IMR-90 (cell line): ENCODE results near the gene XCR1. TPM values are rescaled to one million over a fixed set of nuclear protein-coding genes. Genes with fewer than 3 reads are reported as not detected.

Experiments used
- ATAC-seq: fragments of 200-7000 bp; cut with Tn5 transposase; 2 replicates; pipeline ENCODE4 v1.9.1; 2020; ENCODE audit warnings: low read depth, mild to moderate bottlenecking, moderate library complexity
- BruUV-seq: library from RNA; stranded (reverse); fragments of 400-500 nt; replicated peaks from 2 replicates; lab custom pipeline; 2021; lab: Mats Ljungman, UMichigan
- CTCF ChIA-PET: fragments of 300-600 bp; formaldehyde crosslinking; extraction: SDS; loops from one replicate; lab custom pipeline; 2021; ENCODE audit warnings: antibody characterized with exemption; lab: Yijun Ruan, JAX
- POLR2A ChIA-PET: fragments of 300-600 bp; sonication (Branson Sonifier 250); formaldehyde crosslinking; loops from one replicate; lab custom pipeline; 2022; ENCODE audit warnings: antibody characterized with exemption; ENCODE audit not compliant: unreplicated experiment; lab: Charles Lee
- DNase-seq: peaks from one replicate; pipeline ENCODE4 v3.0.0; 2013
- H2AFZ ChIP-seq: replicated peaks from 2 replicates; pipeline ENCODE3; 2013; ENCODE audit warnings: low read length, mild to moderate bottlenecking; ENCODE audit not compliant: poor library complexity
- H2AK5ac ChIP-seq: 2 replicates; pipeline ENCODE4 v1.6.1; 2013; ENCODE audit warnings: low read depth, low read length, inconsistent platforms
- H2AK9ac ChIP-seq: replicated peaks from 2 replicates; pipeline ENCODE3; 2013; ENCODE audit warnings: mild to moderate bottlenecking, low read depth, low read length, moderate library complexity; ENCODE audit not compliant: poor library complexity
- H2BK120ac ChIP-seq: 2 replicates; pipeline ENCODE4 v1.6.1; 2013; ENCODE audit warnings: low read depth, low read length, inconsistent platforms
- H2BK15ac ChIP-seq: 3 replicates; pipeline ENCODE4 v1.6.1; 2013; ENCODE audit warnings: low read depth, low read length, inconsistent platforms
- H2BK20ac ChIP-seq: 2 replicates; pipeline ENCODE4 v1.6.1; 2013; ENCODE audit warnings: low read depth, mild to moderate bottlenecking, inconsistent platforms, low read length, moderate library complexity
- H2BK5ac ChIP-seq: 2 replicates; pipeline ENCODE4 v1.6.1; 2013; ENCODE audit warnings: mild to moderate bottlenecking, low read depth, low read length, inconsistent platforms; ENCODE audit not compliant: poor library complexity, severe bottlenecking
- H3K14ac ChIP-seq: replicated peaks from 2 replicates; pipeline ENCODE4 v1.6.1; 2013; ENCODE audit warnings: low read depth, low read length, inconsistent platforms
- H3K18ac ChIP-seq: 2 replicates; pipeline ENCODE4 v1.6.1; 2013; ENCODE audit warnings: low read depth, low read length, control low read depth
- H3K23ac ChIP-seq: 2 replicates; pipeline ENCODE4 v1.6.1; 2013; ENCODE audit warnings: low read depth, low read length, inconsistent platforms
- H3K27ac ChIP-seq: 2 replicates; pipeline ENCODE4 v1.5.1; 2013; ENCODE audit warnings: mild to moderate bottlenecking, control low read depth, low read length; ENCODE audit not compliant: insufficient read depth
- H3K27me3 ChIP-seq: 2 replicates; pipeline ENCODE4 v1.6.1; 2013; ENCODE audit warnings: low read length; ENCODE audit not compliant: control insufficient read depth, insufficient read depth
- H3K36me3 ChIP-seq: 2 replicates; pipeline ENCODE4 v1.6.1; 2013; ENCODE audit warnings: low read length, mixed read lengths; ENCODE audit not compliant: control insufficient read depth, insufficient read depth
- H3K4ac ChIP-seq: 2 replicates; pipeline ENCODE4 v1.6.1; 2013; ENCODE audit warnings: low read depth, low read length, inconsistent platforms
- H3K4me1 ChIP-seq: 2 replicates; pipeline ENCODE4 v1.6.1; 2013; ENCODE audit warnings: low read length, mixed read lengths; ENCODE audit not compliant: control insufficient read depth, insufficient read depth
- H3K4me2 ChIP-seq: 2 replicates; pipeline ENCODE4 v1.6.1; 2013; ENCODE audit warnings: low read depth, mild to moderate bottlenecking, control low read depth, low read length, moderate library complexity
- H3K4me3 ChIP-seq: 2 replicates; pipeline ENCODE4 v1.5.1; 2013; ENCODE audit warnings: low read depth, mild to moderate bottlenecking, control low read depth, low read length, moderate library complexity; ENCODE audit not compliant: insufficient read depth
- H3K56ac ChIP-seq: 2 replicates; pipeline ENCODE4 v1.6.1; 2013; ENCODE audit warnings: low read length, inconsistent platforms; ENCODE audit not compliant: insufficient read depth; ENCODE audit errors: extremely low read depth
- H3K79me1 ChIP-seq, 2 experiments: 2 replicates each; pipeline ENCODE4 v1.6.1; 2013; ENCODE audit warnings: low read length in 2 of 2, inconsistent platforms in 1 of 2, low read depth in 1 of 2
- H3K9ac ChIP-seq: 2 replicates; pipeline ENCODE4 v1.6.1; 2013; ENCODE audit warnings: low read depth, low read length, control low read depth
- H3K9me1 ChIP-seq: 2 replicates; pipeline ENCODE4 v1.6.1; 2013; ENCODE audit warnings: low read length, inconsistent platforms; ENCODE audit not compliant: insufficient read depth
- H3K9me3 ChIP-seq: 2 replicates; pipeline ENCODE4 v1.6.1; 2013; ENCODE audit warnings: low read length; ENCODE audit not compliant: control insufficient read depth, insufficient read depth
- H4K20me1 ChIP-seq: 2 replicates; pipeline ENCODE4 v1.6.1; 2013; ENCODE audit warnings: low read length, inconsistent platforms; ENCODE audit not compliant: insufficient read depth
- H4K5ac ChIP-seq: 2 replicates; pipeline ENCODE4 v1.6.1; 2013; ENCODE audit warnings: mild to moderate bottlenecking, low read depth, low read length, control low read depth
- H4K8ac ChIP-seq, 2 experiments: 2 replicates each; pipeline ENCODE4 v1.6.1; 2013; ENCODE audit warnings: low read depth in 2 of 2, low read length in 2 of 2, control low read depth in 1 of 2, inconsistent platforms in 1 of 2
- H4K91ac ChIP-seq: 2 replicates; pipeline ENCODE4 v1.6.1; 2013; ENCODE audit warnings: low read depth, low read length, inconsistent platforms; ENCODE audit not compliant: insufficient read depth
- BHLHE40 ChIP-seq: fragments of 150-350 bp; IDR thresholded peaks from 2 replicates; pipeline ENCODE4 v1.6.1; 2016; ENCODE audit warnings: mild to moderate bottlenecking, low read depth, low read length
- CEBPB ChIP-seq: IDR thresholded peaks from 2 replicates; pipeline ENCODE4 v1.6.1; 2012; ENCODE audit warnings: low read depth, low read length, improper control_type of control experiment
- CHD1 ChIP-seq: IDR thresholded peaks from 2 replicates; pipeline ENCODE4 v1.6.1; 2012; ENCODE audit warnings: low read depth, low read length, improper control_type of control experiment
- FOS ChIP-seq: fragments of 150-350 bp; IDR thresholded peaks from 2 replicates; pipeline ENCODE4 v1.6.1; 2016; ENCODE audit warnings: low read depth, low read length
- MAFK ChIP-seq: IDR thresholded peaks from 2 replicates; pipeline ENCODE4 v1.6.1; 2012; ENCODE audit warnings: low read depth, low read length, improper control_type of control experiment
- MAZ ChIP-seq: IDR thresholded peaks from 2 replicates; pipeline ENCODE4 v1.6.1; 2012; ENCODE audit warnings: low read depth, mild to moderate bottlenecking, low read length, improper control_type of control experiment, moderate library complexity, borderline replicate concordance
- MXI1 ChIP-seq: IDR thresholded peaks from 2 replicates; pipeline ENCODE4 v1.6.1; 2012; ENCODE audit warnings: low read depth, mild to moderate bottlenecking, low read length, moderate library complexity, borderline replicate concordance
- NFE2L2 ChIP-seq: fragments of 150-350 bp; IDR thresholded peaks from 2 replicates; pipeline ENCODE4 v1.6.1; 2016; ENCODE audit warnings: low read depth, mild to moderate bottlenecking, low read length
- POLR2A ChIP-seq: IDR thresholded peaks from 2 replicates; pipeline ENCODE4 v1.6.1; 2012; ENCODE audit warnings: mild to moderate bottlenecking, low read depth, low read length
- RAD21 ChIP-seq: IDR thresholded peaks from 2 replicates; pipeline ENCODE4 v1.6.1; 2012; ENCODE audit warnings: low read length, improper control_type of control experiment
- RCOR1 ChIP-seq: IDR thresholded peaks from 2 replicates; pipeline ENCODE4 v1.6.1; 2012; ENCODE audit warnings: mild to moderate bottlenecking, low read length, improper control_type of control experiment; ENCODE audit not compliant: insufficient replicate concordance
- WGBS, 2 experiments: methylation state at CpG; one replicate each; pipeline versions ENCODE4 v1.1.5 to v1.1.7; 2013; ENCODE audit warnings: missing lambda C conversion rate in 2 of 2; ENCODE audit not compliant: insufficient read length in 1 of 2; ENCODE audit errors: extremely low coverage in 2 of 2; 5-methylcytosine and 5-hydroxymethylcytosine counted together
- dilution Hi-C: fragments of 300-500 bp; cut with HindIII; formaldehyde crosslinking; loops from one replicate; pipeline ENCODE4 v1.14.3; 2018; ENCODE audit warnings: low sequenced_read_pairs; ENCODE audit not compliant: unreplicated experiment
- in situ Hi-C: fragments of 300-500 bp; cut with MboI; formaldehyde crosslinking; loops from 3 replicates; pipeline ENCODE4 v1.14.3; 2019; ENCODE audit warnings: low sequenced_read_pairs, inconsistent platforms, mixed read lengths
- intact Hi-C: fragments of 100-400 bp; cut with micrococcal nuclease; formaldehyde crosslinking; loops from 2 replicates; pipeline ENCODE4 v1.10.0; 2022
- polyA plus RNA-seq, 3 experiments: library from polyadenylated mRNA; depleted of rRNA; stranded (reverse); fragments of >200 nt; gene quantifications; 2 replicates each; pipeline ENCODE4 v1.2.3, GENCODE V29; 2012; ENCODE audit warnings: low replicate concordance in 1 of 3
- total RNA-seq: library from RNA; depleted of rRNA; stranded (reverse); fragments of >200 nt; gene quantifications from 2 replicates; pipeline ENCODE4 v1.2.3, GENCODE V29; 2012
- TF ChIP-seq, protein P1 (sequence below): fragments of 150-350 bp; IDR thresholded peaks from 2 replicates; pipeline ENCODE4 v1.6.1; 2017; ENCODE audit warnings: mild to moderate bottlenecking, antibody characterized with exemption, low read length, low read depth
- TF ChIP-seq, protein P2 (sequence below): fragments of 150-350 bp; IDR thresholded peaks from 2 replicates; pipeline ENCODE4 v1.6.1; 2016; ENCODE audit warnings: low read depth, mild to moderate bottlenecking, low read length, moderate library complexity, borderline replicate concordance
- TF ChIP-seq, protein P3 (sequence below): conservative IDR thresholded peaks from 2 replicates; pipeline ENCODE4 v1.5.1; 2012; ENCODE audit warnings: mild to moderate bottlenecking, low read depth, low read length, improper control_type of control experiment

Gene XCR1
- total and polyA plus RNA-seq, 2 of the 4 experiments (the other 2 are of a cell fraction): not detected

DNA sequence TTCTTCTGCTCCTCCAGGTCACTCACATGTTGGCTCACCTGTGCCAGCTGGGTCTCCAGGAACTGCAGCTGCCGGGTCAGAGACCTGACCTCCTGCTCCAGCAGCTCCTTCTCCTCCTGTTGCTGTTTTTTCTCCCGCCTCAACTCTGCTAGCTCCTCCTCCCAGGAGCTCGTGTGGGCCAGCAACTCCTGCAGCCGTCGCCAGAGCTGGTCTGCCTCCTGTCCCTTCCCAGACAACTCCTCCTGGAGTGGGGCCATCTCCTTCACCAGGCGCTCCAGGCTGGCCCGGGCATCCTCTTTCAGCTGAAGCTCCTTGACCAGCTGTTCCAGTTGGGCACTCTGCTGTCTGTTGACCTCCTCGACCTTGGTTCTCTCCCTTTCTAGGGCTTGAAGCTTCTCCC is 59.6 kb downstream of the XCR1 start:
- DNase-seq: no peak
- H3K14ac ChIP-seq: no peak overlapping the region
- H4K91ac ChIP-seq: no peak overlapping the region
- ChIA-PET POLR2A (interaction anchor here (0.8 kb wide), 1 partner anchor 19 kb away, joined by 3 read pairs; no protein-coding TSS in a partner anchor), CTCF (interaction anchor here (1.6 to 2.4 kb wide), 3 partner anchors 29 to 120 kb away, joined by 4 to 9 read pairs (median 5); no protein-coding TSS in a partner anchor)
- H3K4me3 ChIP-seq: no peak overlapping the region
- H3K9ac ChIP-seq: no peak overlapping the region
- in situ Hi-C loops: no loop called here
- no peaks in the 10 kb centered on the region for H3K9me3 ChIP-seq
- H2BK120ac ChIP-seq: peak overlapping the region; percentile 21; the same call in 1 of the 2 replicates
- no peak overlapping the region for H2AFZ ChIP-seq
- peaks cover 11% of the 10 kb centered on the region for H4K20me1 ChIP-seq
- H2AK5ac ChIP-seq: no peak overlapping the region
- dilution Hi-C loops: no loop called here
- no peak overlapping the region for H3K23ac ChIP-seq
- no peak overlapping the region for H4K5ac ChIP-seq
- H3K4me1 ChIP-seq: peaks cover 6% of the 10 kb centered on the region
- H3K18ac ChIP-seq: no peak overlapping the region
- BruUV-seq: no TSS peak
- no peak overlapping the region for H3K56ac ChIP-seq
- no peak overlapping the region for H2BK15ac ChIP-seq
- intact Hi-C loops: no loop called here
- H3K4ac ChIP-seq: no peak overlapping the region
- no peak for ATAC-seq
- H2BK20ac ChIP-seq: no peak overlapping the region
- H3K79me1 ChIP-seq: peaks cover 0 to 3% of the 10 kb centered on the region in 2 experiments; a peak in 1 of 4 replicates
- H3K36me3 ChIP-seq: peaks cover 52% of the 10 kb centered on the region
- H3K27me3 ChIP-seq: no peaks in the 10 kb centered on the region
- H3K27ac ChIP-seq: no peak overlapping the region
- TF ChIP-seq NFE2L2: no peak
- no peak for TF ChIP-seq CHD1
- TF ChIP-seq RAD21: no peak
- no peak for TF ChIP-seq MXI1
- no peak for TF ChIP-seq RCOR1
- no peak for TF ChIP-seq MAZ
- no peak for TF ChIP-seq CEBPB
- TF ChIP-seq, protein P1, sequence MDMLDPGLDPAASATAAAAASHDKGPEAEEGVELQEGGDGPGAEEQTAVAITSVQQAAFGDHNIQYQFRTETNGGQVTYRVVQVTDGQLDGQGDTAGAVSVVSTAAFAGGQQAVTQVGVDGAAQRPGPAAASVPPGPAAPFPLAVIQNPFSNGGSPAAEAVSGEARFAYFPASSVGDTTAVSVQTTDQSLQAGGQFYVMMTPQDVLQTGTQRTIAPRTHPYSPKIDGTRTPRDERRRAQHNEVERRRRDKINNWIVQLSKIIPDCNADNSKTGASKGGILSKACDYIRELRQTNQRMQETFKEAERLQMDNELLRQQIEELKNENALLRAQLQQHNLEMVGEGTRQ: no peak
- TF ChIP-seq, protein P2, sequence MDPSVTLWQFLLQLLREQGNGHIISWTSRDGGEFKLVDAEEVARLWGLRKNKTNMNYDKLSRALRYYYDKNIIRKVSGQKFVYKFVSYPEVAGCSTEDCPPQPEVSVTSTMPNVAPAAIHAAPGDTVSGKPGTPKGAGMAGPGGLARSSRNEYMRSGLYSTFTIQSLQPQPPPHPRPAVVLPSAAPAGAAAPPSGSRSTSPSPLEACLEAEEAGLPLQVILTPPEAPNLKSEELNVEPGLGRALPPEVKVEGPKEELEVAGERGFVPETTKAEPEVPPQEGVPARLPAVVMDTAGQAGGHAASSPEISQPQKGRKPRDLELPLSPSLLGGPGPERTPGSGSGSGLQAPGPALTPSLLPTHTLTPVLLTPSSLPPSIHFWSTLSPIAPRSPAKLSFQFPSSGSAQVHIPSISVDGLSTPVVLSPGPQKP: no peak
- TF ChIP-seq BHLHE40: no peak
- no peak for TF ChIP-seq MAFK
- no peak for TF ChIP-seq FOS
- no peak for TF ChIP-seq POLR2A
- TF ChIP-seq, protein P3, sequence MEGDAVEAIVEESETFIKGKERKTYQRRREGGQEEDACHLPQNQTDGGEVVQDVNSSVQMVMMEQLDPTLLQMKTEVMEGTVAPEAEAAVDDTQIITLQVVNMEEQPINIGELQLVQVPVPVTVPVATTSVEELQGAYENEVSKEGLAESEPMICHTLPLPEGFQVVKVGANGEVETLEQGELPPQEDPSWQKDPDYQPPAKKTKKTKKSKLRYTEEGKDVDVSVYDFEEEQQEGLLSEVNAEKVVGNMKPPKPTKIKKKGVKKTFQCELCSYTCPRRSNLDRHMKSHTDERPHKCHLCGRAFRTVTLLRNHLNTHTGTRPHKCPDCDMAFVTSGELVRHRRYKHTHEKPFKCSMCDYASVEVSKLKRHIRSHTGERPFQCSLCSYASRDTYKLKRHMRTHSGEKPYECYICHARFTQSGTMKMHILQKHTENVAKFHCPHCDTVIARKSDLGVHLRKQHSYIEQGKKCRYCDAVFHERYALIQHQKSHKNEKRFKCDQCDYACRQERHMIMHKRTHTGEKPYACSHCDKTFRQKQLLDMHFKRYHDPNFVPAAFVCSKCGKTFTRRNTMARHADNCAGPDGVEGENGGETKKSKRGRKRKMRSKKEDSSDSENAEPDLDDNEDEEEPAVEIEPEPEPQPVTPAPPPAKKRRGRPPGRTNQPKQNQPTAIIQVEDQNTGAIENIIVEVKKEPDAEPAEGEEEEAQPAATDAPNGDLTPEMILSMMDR: no peak
- H3K4me2 ChIP-seq: no peak overlapping the region
- no peak overlapping the region for H2BK5ac ChIP-seq
- no peak overlapping the region for H4K8ac ChIP-seq
- H3K9me1 ChIP-seq: peaks cover 13% of the 10 kb centered on the region
- 83% methylated on average over 2 of the region's 8 CpGs; no CpG with 5 or more reads in 1 of the 2 experiments for WGBS, 2 experiments
- no peak overlapping the region for H2AK9ac ChIP-seq
